Measurements from ENCODE around the gene DOCK8.

- TF ChIP-seq CTCF (IDR thresholded peaks at IDR 0.05) (no peak), POLR2A (IDR thresholded peaks at IDR 0.05) (no peak)
These were observed 116.5 kb downstream of the DOCK8 start for GRCh38 chr9:331197-331596.

Data from uterus (tissue), 2 donors.